Colon (tissue), 2 donors: ENCODE results near the gene CNTNAP5.

Experiments
- FAIRE-seq: peaks from 2 replicates; lab custom pipeline; 2012; peaks lifted over from hg19 to GRCh38; lab: Jason Lieb, UNC
- donor health status: control.
- donor health status: control.

Gene CNTNAP5

DNA sequence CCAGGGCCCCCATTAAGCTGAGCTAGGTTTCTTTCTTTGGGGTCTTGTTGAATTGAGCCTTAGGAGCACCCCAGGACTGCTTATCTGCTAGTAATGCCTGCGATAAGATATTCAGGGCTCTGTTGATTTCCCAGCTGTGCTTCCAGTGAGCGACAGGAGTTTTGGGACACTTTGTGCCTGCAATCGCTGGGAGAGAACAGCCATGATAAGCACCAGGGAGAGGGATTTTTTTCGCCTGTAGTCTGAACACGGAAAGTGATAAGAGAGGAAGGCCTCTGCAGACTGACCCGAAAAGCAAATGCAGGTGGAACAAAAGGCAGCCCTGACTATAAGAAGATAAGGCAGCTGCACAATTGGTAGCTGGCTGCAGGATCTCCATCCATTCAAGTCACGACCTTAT is 244.3 kb downstream of the CNTNAP5 start:
- no peak for FAIRE-seq

DNA sequence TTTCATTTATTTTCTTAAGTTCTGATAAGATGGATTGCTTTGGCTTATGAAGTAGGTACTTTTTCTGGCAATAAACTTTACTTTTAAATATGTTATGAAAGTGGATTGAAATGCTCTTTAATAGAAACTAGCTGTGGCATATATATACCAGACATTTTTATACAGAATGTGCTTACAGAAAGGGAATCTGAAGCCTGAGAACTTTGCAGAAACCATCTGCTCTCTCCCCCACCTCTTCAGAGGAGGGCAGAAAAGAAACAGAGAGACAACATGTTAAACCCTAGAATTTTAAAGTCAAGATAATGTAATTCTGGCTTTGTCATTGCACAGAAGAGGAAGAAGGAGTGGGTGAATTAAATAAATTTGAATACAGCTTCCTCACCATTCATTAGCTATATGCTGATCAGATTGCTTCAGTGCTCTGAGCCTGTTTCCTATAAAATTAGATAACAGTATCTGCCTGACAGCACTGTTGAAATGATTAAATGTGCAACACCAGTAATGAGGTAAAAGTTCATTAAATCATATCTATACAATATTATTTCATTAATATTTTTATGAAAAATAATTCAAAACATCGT is 247.3 kb downstream of the CNTNAP5 start:
- no peak for FAIRE-seq

DNA sequence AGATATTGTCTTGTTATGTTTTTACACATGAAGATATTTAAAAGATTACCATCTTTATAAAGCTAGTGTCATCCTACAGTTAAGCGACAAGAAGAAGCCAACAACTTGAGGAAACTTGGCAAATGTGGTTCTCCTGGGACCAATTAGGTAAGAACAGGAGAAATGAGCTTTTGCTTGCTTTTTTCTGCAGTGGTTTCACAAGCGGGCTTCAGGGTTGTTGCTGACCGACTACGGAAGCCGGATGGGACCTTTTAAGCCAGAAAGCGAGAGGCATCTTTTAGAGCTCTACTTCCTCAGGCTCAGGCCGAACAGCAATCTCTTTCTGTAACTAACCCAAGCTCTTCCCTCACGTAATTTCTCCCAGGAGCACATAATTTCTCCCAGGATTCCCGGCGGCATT is 256.5 kb downstream of the CNTNAP5 start:
- FAIRE-seq = no peak

DNA sequence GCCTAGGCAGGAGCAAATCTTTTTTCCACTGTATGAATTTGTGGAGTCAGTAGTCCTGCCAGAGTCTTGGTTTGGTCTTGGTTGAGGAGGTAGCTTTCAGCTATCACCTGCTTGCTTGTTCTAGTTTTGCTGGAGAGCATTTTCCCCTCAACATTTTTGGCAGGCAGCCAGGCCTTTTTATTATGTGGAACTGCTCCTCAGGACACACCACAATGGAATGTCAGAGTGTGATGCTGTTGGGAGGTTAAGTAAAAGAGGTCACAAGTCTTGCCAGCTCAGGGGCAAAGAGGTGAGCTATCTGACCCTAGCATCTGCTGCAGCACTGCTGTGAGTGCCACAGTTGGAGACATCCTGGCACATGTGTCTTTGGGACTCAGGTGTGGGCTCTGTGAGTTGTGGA is 258.0 kb downstream of the CNTNAP5 start:
- FAIRE-seq = no peak

DNA sequence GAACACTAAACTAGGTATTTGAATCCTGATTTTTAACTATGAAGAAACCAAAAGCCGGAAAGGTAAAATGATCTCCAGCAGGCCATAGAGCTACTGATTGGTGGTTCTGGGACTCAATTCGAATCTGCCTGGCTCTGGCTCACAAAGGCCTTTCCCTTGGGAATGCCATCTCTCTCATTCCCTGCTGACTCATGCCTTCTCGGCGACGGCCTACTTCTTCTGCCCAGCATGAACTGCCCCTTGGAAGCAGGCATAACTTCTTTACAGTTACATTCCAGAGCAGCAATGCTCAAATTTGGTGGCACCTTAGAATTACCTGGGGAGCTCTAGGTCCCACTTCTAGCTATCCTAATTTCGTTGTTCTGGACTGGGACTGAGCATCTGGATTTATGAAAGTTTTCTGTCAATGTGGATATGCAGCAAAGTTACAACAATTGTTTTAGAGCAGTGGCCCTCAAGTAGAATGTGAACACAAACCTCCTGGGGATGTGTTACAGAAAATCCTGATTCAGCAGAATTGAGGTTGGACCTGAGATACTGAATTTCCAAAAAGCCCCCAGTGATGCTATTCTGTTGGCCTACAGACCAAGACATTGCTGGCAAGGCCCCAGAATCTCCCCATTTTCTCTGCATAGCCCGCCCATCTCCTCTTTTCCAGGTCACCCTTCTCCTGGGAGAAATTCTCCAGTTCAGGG is 261.1 kb downstream of the CNTNAP5 start:
- no peak for FAIRE-seq

DNA sequence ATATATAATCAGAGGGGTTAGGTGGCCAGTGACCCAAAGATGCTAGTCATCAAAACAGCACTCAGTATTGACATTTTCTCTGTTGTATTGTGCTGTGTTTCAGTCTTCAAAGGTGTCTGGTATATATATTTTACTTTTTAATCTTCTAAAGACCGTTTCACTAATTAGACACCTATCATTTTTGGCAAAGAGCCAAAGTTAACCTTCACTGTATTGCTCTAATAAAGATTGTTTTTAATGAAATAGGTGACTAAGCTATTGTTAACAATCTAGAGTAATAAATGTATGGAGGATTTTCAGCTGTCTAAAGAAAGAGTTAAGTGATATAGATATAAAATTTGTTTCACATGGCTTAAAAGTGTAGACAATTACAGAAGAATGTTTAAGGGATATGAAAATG is 264.0 kb downstream of the CNTNAP5 start:
- FAIRE-seq = no peak

DNA sequence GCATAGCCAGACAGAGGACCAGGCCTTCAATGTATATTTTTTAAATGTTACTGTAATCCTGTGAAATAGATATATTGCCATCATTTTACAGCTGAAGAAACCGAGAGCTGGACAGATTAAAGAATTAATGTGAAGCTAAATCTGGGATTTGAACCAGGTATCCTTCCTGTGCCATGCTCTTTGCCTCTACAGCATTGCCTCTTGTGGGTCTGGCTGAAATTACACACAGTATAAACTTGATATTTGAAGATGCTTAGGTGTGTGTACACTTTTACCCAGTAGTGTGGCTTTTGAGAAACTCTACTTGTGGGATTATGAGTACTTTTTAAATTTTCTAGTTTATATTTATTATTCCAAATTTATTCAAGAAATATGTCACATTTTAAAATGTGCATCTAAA is 264.5 kb downstream of the CNTNAP5 start:
- FAIRE-seq = no peak

DNA sequence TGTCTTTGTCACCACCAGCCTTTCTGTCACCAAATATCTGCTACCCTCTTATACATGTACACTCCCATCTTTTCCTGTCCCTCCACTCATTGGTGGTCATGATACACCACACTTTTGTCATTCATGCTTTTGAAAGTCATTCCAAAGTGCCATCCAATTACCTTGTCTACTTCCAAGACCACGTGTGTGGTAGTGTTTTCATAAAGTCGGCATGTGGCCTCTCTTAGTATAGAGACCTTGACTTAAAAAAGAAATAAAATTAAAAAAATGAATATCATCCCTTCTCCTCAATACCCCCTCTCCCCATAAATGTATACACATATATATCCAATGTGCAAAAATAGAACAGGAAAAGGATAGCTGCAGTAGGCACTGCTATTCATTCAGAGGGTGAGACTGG is 271.4 kb downstream of the CNTNAP5 start:
- FAIRE-seq = no peak

DNA sequence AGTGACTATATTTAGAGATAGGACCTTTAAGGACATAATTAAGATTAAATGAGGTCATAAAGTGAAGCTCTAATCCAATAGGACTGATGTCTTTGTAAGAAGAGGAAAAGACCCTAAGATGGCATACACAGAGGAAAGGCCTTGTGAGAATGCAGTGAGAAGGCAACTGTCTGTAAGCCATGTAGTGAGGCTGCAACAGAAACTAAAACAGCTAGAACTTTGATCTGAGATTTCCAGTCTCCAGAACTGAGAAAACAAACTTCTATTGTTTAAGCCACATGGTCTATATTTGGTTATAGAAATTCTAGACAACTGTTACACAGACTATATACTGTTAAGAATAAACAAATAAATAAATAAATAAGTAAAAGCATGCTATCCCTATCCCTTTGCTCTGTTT is 276.8 kb downstream of the CNTNAP5 start:
- no peak for FAIRE-seq

DNA sequence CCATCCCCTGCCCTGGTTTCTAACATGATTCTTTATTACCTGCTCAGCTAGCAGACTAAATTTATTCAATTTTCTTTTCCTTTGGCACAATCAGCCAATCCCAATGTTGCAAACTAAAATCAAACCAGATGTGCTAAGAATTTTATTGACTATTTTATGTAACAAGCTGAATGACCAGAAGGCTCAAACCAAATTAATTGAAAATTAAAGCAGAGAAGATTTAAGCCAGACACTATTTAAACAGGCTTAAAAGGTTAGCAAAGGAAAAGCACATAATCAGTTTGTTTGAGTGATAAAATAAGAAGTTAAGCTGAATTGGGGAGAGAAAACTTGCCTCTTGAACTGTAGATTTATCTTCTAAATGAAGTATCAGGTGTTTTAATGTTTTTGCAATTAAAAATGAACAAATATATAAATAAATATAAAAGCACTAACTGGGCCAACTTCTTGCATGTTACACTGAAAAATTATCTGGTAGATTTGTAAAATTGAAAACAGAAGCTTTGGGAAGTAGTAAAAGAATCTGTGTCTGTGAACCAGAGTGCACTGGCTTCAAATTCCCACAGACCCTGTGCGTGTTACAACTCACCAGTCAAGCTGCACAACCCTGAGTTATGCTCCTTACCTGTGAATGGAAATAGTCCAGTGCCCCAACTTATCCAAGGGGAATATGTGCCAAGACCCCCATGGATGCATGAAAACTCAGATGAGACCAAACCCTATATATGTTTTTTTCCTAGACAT is 283.4 kb downstream of the CNTNAP5 start:
- FAIRE-seq = no peak

DNA sequence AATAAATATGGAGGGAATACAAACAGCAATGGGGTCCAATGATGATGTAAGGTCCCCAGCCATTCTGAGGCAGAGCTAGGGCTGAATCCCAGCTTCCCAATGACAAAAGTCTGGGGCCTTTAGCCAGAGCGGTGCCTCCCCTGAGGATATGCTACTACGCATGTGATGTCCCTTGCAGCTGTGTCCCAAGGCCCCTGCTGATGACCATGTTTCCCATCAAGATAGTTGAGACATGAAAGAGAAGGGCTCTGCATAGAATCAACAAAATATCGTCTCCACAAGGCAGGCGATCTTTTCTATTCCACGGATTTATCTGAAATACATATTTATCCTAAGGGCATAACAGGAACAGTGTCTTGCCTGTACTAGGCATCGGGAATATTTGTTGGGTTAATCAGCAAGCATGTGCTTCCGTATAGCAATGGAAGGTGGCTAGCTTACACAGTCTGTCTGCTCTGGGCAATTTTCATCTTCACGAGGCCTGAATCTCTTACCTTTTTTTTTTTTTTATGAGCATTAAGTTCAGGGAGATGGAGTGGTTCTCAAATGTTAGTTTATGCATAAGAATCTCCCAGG is 284.6 kb downstream of the CNTNAP5 start:
- no peak for FAIRE-seq

DNA sequence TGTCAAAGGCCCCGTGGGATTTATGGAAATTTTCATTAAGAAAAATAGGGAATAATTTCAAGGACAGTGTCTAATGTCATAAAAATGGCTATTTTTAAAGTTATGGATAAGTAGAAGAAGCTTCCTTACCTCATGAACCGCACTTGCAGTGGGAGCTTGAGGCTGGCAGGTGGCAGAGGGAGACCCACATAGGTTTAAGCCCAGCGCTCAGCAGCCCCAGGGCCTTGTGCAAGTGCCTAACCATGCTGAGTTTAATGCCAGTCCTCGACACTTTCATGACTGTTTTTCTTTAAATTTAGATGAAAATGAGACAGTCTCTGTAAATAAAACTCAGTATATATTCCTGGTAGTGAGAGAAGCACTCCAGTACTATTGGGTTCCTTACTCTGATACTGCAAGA is 285.6 kb downstream of the CNTNAP5 start:
- FAIRE-seq = no peak

DNA sequence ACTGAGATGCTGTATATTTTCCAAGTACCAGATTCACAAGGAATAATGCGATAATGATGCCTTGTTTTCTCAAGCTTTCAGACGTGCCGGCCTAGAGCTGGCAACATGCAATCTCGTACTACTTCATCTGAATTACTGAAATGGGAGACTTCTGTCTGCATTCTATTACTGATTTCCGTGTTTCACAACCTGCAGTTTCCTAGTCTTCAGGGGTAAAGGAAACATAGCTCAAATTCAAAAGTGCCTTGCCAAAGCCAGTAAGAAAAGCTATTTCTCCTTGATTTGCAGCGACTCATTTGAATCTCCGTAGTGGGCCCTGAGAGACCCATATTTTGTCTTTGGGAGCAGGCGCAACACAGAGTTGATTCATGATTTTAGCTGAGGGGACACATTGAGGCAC is 289.0 kb downstream of the CNTNAP5 start:
- FAIRE-seq = no peak

DNA sequence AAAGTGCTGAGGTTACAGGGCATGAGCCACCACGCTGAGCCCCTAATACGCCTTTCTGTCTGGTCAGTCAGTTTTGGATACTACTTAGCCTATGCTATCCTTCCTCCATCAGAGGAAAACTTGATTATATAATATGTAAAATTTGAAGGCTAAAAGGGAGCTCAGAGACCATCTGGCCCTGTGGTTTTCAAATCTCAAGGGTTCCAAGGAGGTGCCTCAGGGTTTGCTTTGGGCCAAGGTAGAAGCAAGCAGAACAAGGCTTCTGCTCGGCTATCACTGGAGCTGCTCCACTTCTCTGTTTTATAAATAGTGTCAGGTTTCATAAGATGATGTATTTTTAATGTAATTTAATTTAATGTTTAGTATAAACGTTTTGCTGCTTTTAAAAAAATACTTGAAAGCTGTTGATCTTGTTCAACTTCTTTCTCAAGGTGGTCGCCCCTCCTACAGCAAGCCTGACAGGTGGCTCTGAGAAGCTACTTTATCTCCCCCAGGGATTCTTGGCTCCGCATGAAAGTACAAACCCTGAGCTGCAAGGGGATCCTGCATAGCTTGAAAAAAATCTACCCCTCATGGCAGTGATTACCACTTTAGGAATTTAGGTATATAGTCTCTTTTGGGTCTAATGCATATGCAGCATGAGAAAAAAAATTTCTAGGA is 290.3 kb downstream of the CNTNAP5 start:
- FAIRE-seq = no peak

DNA sequence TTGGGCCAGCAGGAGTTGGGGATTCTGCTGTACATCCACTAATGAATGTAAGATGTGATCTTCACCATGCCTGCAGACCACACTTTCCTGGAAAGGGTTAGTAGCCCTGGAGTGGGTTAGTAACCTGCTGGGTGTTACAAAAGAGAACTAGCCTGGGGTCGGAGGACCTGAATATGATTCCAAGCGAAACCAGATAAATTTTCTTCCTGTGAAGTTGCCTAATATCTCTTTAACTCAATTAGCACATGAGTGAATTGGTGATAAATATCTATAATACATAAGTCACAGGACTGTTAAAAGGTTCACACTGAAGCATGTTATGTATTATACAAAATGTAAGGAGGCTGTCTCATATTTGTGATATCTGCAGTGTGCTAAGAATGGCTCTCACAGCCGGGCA is 291.0 kb downstream of the CNTNAP5 start:
- FAIRE-seq = no peak

DNA sequence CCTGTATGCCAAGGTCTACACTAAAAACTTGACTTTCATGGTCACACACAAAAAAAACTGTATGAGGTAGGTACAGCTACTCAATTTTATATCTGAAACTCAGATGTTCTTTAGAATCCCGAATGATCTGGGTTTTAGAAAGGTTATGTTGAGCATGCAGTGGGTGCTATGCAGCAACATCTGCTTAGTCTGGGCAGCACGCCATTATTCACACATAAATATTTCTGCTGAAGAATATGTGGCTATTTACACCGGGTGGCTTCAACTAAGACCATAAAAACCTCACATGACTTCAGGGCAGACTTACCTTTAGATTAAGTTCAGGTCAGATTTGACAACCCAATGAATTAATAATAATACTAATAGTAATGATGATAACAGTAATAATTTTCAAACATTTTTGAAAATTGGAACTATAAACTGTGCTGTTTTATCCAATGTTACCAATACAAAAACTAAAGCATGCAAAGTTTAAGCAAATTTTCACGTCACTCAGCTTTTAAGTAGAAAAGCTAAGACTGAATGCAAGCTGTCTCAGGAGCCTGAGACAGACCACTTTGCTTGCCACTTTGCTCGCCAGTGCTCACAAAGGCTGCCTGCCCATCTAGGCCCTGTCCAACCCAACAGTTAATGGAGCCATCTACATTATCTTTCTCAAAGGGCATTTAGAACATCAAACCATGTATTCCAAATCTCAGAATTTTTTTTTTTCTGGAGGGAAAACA is 292.0 kb downstream of the CNTNAP5 start:
- no peak for FAIRE-seq

DNA sequence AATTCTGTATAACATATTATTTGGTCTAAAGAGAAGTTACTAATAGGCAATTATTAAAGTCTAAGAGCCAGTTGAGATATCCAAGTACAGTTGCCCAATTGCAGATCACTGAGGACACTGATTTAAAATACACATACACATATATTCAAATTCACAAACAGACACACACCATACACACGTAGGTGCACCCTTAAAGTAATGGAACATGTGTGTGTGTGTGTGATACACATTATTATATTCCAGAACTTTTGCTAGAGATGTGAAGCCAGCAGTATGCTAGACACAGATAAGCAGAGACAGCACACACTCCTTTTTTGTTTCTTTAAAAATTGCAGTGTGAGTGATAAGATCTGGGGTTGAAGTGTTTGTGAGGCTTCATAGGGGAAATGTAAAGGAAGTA is 292.5 kb downstream of the CNTNAP5 start:
- no peak for FAIRE-seq

DNA sequence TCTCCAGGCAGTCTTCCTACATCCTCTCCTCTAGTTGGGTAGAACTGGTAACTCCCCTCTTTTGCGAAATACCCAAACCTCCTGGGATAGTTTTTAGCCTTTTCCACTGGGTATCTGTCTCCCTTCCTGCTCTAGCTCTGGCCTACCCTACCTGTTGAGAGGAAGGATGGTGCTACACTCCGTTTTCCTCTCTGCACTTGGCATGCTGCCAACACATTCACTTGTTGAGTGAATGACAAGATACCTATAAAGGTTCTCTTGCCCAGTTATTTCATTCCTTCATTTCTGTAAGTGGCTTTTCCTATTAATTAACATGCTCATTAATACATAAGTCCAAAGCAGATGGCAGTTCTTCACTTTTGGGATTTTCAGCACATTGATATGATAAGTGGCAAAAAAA is 293.8 kb downstream of the CNTNAP5 start:
- no peak for FAIRE-seq

DNA sequence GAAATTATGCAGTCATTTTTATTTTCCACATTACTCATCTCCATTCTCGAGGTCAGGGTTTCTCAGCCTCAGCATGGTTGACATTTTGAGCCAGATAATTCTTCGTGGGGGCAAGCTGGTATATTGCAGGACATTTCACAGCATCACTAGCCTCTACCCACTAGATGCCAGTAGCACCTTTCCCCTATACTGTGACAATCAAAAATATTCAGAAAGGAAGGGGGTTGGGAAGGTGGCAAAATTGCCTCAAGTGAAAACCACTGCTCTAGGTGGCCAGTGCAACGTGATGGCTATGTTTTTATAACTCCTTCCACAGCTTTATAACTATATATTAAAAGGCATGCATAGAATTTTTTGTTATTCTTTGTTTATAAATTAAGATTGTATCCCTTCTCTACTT is 294.5 kb downstream of the CNTNAP5 start:
- no peak for FAIRE-seq

DNA sequence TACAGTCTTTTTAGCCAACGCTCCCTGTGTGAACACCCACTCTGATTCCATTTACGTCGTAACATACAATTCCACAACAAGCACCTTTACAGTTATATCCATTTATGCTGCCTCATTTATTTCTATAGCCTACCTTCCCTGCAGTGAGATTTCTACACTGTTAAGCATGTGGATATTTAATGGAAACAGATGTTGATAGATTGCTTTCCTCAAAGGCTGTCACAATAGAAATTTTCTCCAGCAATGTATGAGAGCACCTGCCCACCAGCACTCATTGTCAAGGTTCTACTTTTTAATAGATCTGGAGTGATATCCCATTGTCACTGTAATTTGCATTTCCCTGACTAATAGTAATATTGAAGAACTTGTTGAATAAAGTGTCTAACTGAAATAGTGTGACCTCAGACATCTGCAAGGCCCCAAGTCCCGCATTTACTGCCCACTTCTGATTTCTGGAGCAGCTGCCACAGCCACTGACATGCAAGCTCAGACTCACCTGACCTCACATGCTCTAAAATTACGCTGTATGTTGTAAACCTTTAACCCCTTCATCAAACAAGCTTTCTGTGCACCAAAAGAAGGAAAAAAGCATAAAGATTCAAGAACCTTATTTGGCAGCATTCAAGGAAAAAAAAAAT is 295.1 kb downstream of the CNTNAP5 start:
- no peak for FAIRE-seq

DNA sequence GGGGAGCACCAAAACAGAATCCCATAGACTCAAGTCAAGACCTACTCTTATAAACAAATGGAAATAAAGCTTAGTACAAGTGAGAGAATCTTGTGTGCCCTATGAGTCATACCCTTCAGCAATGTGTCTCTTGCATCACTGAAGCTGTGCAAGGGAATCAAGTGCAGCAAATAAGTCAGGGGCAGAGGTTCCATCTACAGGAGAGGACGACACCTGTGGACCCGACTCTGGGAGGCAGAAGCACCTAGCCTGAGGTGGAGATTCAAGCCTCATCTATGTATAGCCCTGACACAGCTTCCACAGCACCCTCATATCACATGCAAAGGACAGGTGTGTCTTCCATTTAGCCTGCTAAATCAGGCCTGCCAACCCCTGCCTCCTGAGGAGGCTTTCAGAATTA is 298.2 kb downstream of the CNTNAP5 start:
- no peak for FAIRE-seq
